HL-60 (cell line): ENCODE measurements around the gene KRTAP4-16.
"Not testable (repeated sequence)": the region's sequence is repeated elsewhere in the genome, so short reads cannot be mapped to it uniquely, and the experiment has no call there.

Source experiments
- DNase-seq, 2 experiments: peaks; one replicate each; pipeline ENCODE4 v3.0.0-alpha.2; 2010 to 2020; ENCODE audit warnings: low read depth in 1 of 2, low spot score in 1 of 2
- H3K27ac ChIP-seq: fragments of 250-450 bp; sonication (Bioruptor Pico); replicated peaks from 2 replicates; pipeline ENCODE4 v1.5.1; 2020; ENCODE audit warnings: mild to moderate bottlenecking, moderate library complexity
- H3K27me3 ChIP-seq: fragments of 250-450 bp; sonication (Bioruptor Pico); 2 replicates; pipeline ENCODE4 v1.5.1; 2021; ENCODE audit warnings: mild to moderate bottlenecking, moderate library complexity; ENCODE audit not compliant: insufficient read depth, poor library complexity, severe bottlenecking
- H3K4me3 ChIP-seq: replicated peaks from 2 replicates; pipeline ENCODE4 v1.5.1; 2011; ENCODE audit warnings: mild to moderate bottlenecking, control low read depth, low read length; ENCODE audit not compliant: insufficient read depth
- CTCF ChIP-seq: IDR thresholded peaks from one replicate; pipeline ENCODE4 v1.5.1; 2011; ENCODE audit warnings: low read length, control low read depth, inconsistent platforms; ENCODE audit not compliant: insufficient read depth
- GABPA ChIP-seq: IDR thresholded peaks from 2 replicates; pipeline ENCODE4 v1.6.1; 2012; ENCODE audit warnings: low read depth
- POLR2AphosphoS5 ChIP-seq: IDR thresholded peaks from 2 replicates; pipeline ENCODE4 v1.6.1; 2012; ENCODE audit warnings: low read depth
- REST ChIP-seq: IDR thresholded peaks from 2 replicates; pipeline ENCODE4 v1.6.1; 2012; ENCODE audit warnings: low read depth; ENCODE audit not compliant: insufficient replicate concordance
- SPI1 ChIP-seq: IDR thresholded peaks from 2 replicates; pipeline ENCODE4 v1.6.1; 2012; ENCODE audit warnings: low read depth, mild to moderate bottlenecking, borderline replicate concordance

Gene KRTAP4-16

GRCh38 chr17:41144846-41145245, 42.8 kb upstream of the KRTAP4-16 start:
- no peaks in the 10 kb centered on the region for H3K27me3 ChIP-seq

GRCh38 chr17:41141361-41141760, 39.4 kb upstream of the KRTAP4-16 start:
- Histone ChIP-seq H3K4me3 (no peak overlapping the region), H3K27ac (no peak overlapping the region), H3K27me3 (no peaks in the 10 kb centered on the region)
- TF ChIP-seq CTCF (no peak), REST (no peak), GABPA (no peak), SPI1 (no peak), POLR2AphosphoS5 (no peak)
- DNase-seq: no peak

More at GRCh38 chr17:41144846-41145245, 42.8 kb upstream of the KRTAP4-16 start:
- DNase-seq: no peak
- H3K27ac ChIP-seq: no peak overlapping the region
- no peak overlapping the region for H3K4me3 ChIP-seq
- TF ChIP-seq SPI1: no peak
- no peak for TF ChIP-seq CTCF
- no peak for TF ChIP-seq REST
- TF ChIP-seq POLR2AphosphoS5: no peak
- no peak for TF ChIP-seq GABPA

- DNase-seq: no peak
- TF ChIP-seq SPI1 (no peak), POLR2AphosphoS5 (no peak), REST (no peak)
- Histone ChIP-seq H3K27ac (no peak within 1 kb of the TSS), H3K4me3 (no peak within 1 kb of the TSS), H3K27me3 (no peaks in the 10 kb centered on the region)
Measured at GRCh38 chr17:41140360-41141131, 38.5 kb upstream of the KRTAP4-16 start, which contains the start of gene KRTAP4-6. Gene KRTAP4-6, minus strand, starts transcription at chr17:41140544. Its CDS starts 57 bp downstream, at chr17:41140487.

GRCh38 chr17:41139865-41140264, 37.9 kb upstream of the KRTAP4-16 start:
- not testable (repeated sequence) for DNase-seq, H3K27ac ChIP-seq, H3K27me3 ChIP-seq, H3K4me3 ChIP-seq
